Endothelial cell of umbilical vein (primary cell): ENCODE data around the gene ECD. TPM values are rescaled to one million over a fixed set of nuclear protein-coding genes. Genes with fewer than 3 reads are reported as not detected.
A peak's percentile ranks its signal among the peaks of the same experiment; 100 is the strongest.

Source experiments
- BruUV-seq: library from RNA; stranded (reverse); fragments of 400-500 nt; replicated peaks from 2 replicates; lab custom pipeline; 2021; lab: Mats Ljungman, UMichigan
- CTCF ChIA-PET: fragments of 300-600, 350-600 bp; sonication (Branson Sonifier 250); formaldehyde crosslinking; loops from one replicate; lab custom pipeline; 2021; ENCODE audit warnings: antibody characterized with exemption, inconsistent platforms; lab: Charles Lee
- POLR2A ChIA-PET: fragments of 300-600, 350-600 bp; sonication (Branson Sonifier 250); formaldehyde crosslinking; loops from one replicate; lab custom pipeline; 2021; ENCODE audit warnings: antibody characterized with exemption, inconsistent platforms; lab: Charles Lee
- DNase-seq: peaks from one replicate; pipeline ENCODE4 v3.0.0-alpha.2; 2011; ENCODE audit warnings: low read depth, low spot score
- FAIRE-seq: peaks from 2 replicates; lab custom pipeline; 2011; peaks lifted over from hg19 to GRCh38; lab: Jason Lieb, UNC
- H2AFZ ChIP-seq: 2 replicates; pipeline ENCODE4 v1.6.0; 2012; ENCODE audit warnings: low read depth, low read length, control low read depth, inconsistent platforms
- H3K27ac ChIP-seq: 2 replicates; pipeline ENCODE4 v1.5.1; 2011; ENCODE audit warnings: low read depth, mild to moderate bottlenecking, control low read depth, low read length, moderate library complexity; ENCODE audit not compliant: insufficient read depth
- H3K27me3 ChIP-seq, 2 experiments: 2 replicates each; pipeline versions ENCODE4 v1.6.0 to v1.6.1; 2011; ENCODE audit warnings: low read length in 2 of 2, mixed read lengths in 1 of 2; ENCODE audit not compliant: control insufficient read depth in 2 of 2, insufficient read depth in 2 of 2
- H3K36me3 ChIP-seq, 2 experiments: 2 replicates in 1 of 2; 3 replicates in 1 of 2; pipeline ENCODE4 v1.5.1; 2011; ENCODE audit warnings: low read length in 2 of 2, mild to moderate bottlenecking in 1 of 2, moderate library complexity in 1 of 2; ENCODE audit not compliant: control insufficient read depth in 2 of 2, insufficient read depth in 2 of 2; ENCODE audit errors: extremely low read depth in 1 of 2
- H3K4me1 ChIP-seq: 3 replicates; pipeline ENCODE4 v1.5.1; 2011; ENCODE audit warnings: mild to moderate bottlenecking, low read length; ENCODE audit not compliant: control insufficient read depth, insufficient read depth; ENCODE audit errors: extremely low read depth
- H3K4me2 ChIP-seq: 2 replicates; pipeline ENCODE4 v1.6.1; 2011; ENCODE audit warnings: low read length, control low read depth, mixed read lengths; ENCODE audit not compliant: insufficient read depth
- H3K4me3 ChIP-seq, 3 experiments: fragments of 200-600 bp in 1 of 3; sonication (generic), shearing (Covaris generic) in 1 of 3; replicated peaks in 1 of 3; 2 replicates each; pipeline ENCODE4 v1.5.1; 2011 to 2016; ENCODE audit warnings: control low read depth in 3 of 3, low read length in 3 of 3, mild to moderate bottlenecking in 2 of 3, inconsistent platforms in 1 of 3, low read depth in 1 of 3, moderate library complexity in 1 of 3; ENCODE audit not compliant: insufficient read depth in 1 of 3
- H3K79me2 ChIP-seq: 2 replicates; pipeline ENCODE4 v1.6.0; 2012; ENCODE audit warnings: low read length, inconsistent platforms; ENCODE audit not compliant: control insufficient read depth, insufficient read depth
- H3K9ac ChIP-seq: replicated peaks from 2 replicates; pipeline ENCODE3; 2011; ENCODE audit warnings: low read length, control low read depth; ENCODE audit not compliant: insufficient read depth; ENCODE audit errors: extremely low read depth
- H3K9me1 ChIP-seq: replicated peaks from 3 replicates; pipeline ENCODE4 v1.6.0; 2011; ENCODE audit warnings: mild to moderate bottlenecking, low read length; ENCODE audit not compliant: control insufficient read depth, insufficient read depth; ENCODE audit errors: extremely low read depth
- H3K9me3 ChIP-seq: replicated peaks from 2 replicates; pipeline ENCODE4 v1.5.1; 2012; ENCODE audit warnings: low read length, inconsistent platforms; ENCODE audit not compliant: control insufficient read depth, insufficient read depth
- H4K20me1 ChIP-seq: replicated peaks from 2 replicates; pipeline ENCODE3; 2011; ENCODE audit warnings: mild to moderate bottlenecking, low read length; ENCODE audit not compliant: control insufficient read depth, insufficient read depth; ENCODE audit errors: extremely low read depth
- CTCF ChIP-seq, 2 donors: IDR thresholded peaks; 1 replicate in 1 of 2; 2 replicates in 1 of 2; pipeline ENCODE4 v1.5.1; 2011; ENCODE audit warnings: low read length in 2 of 2, mild to moderate bottlenecking in 2 of 2, moderate library complexity in 2 of 2, control low read depth in 1 of 2, inconsistent platforms in 1 of 2, low read depth in 1 of 2; ENCODE audit not compliant: insufficient read depth in 1 of 2; ENCODE audit errors: extremely low read depth in 1 of 2
- EZH2 ChIP-seq: IDR thresholded peaks from 2 replicates; pipeline ENCODE4 v1.6.1; 2012; ENCODE audit warnings: borderline replicate concordance, low read depth, mild to moderate bottlenecking, moderate library complexity, low read length, inconsistent platforms; ENCODE audit not compliant: severe bottlenecking
- FOS ChIP-seq: IDR thresholded peaks from 2 replicates; pipeline ENCODE4 v1.6.1; 2011; ENCODE audit warnings: mild to moderate bottlenecking, low read length, moderate library complexity, borderline replicate concordance; ENCODE audit not compliant: insufficient read depth
- GATA2 ChIP-seq: IDR thresholded peaks from 2 replicates; pipeline ENCODE4 v1.7.0; 2011; ENCODE audit warnings: low read depth, mild to moderate bottlenecking, moderate library complexity, mixed read lengths, low read length; ENCODE audit not compliant: insufficient read length, insufficient read depth
- JUN ChIP-seq: IDR thresholded peaks from 2 replicates; pipeline ENCODE4 v1.6.1; 2011; ENCODE audit warnings: borderline replicate concordance, low read depth; ENCODE audit not compliant: insufficient read length, insufficient read depth
- MAX ChIP-seq: IDR thresholded peaks from 2 replicates; pipeline ENCODE4 v1.6.1; 2011; ENCODE audit not compliant: insufficient read depth, insufficient read length
- MYC ChIP-seq: IDR thresholded peaks from one replicate; pipeline ENCODE4 v1.6.1; 2011; ENCODE audit warnings: mild to moderate bottlenecking, low read depth, low read length
- POLR2A ChIP-seq: IDR thresholded peaks from 2 replicates; pipeline ENCODE4 v1.6.1; 2012; ENCODE audit warnings: low read depth, mild to moderate bottlenecking, control low read depth, low read length
- POLR2AphosphoS5 ChIP-seq: IDR thresholded peaks from 2 replicates; pipeline ENCODE4 v1.6.1; 2012; ENCODE audit warnings: low read depth, mild to moderate bottlenecking, control low read depth, low read length, moderate library complexity; ENCODE audit not compliant: insufficient read depth
- dilution Hi-C: fragments of 300-500 bp; cut with MboI; formaldehyde crosslinking; loops from one replicate; pipeline ENCODE4 v1.15.0; 2019; ENCODE audit warnings: low sequenced_read_pairs; ENCODE audit not compliant: extremely low pct_ligation_motif_present
- intact Hi-C: fragments of 100-400 bp; cut with micrococcal nuclease; formaldehyde crosslinking; loops from one replicate; pipeline ENCODE4 v1.10.0; 2022
- polyA plus RNA-seq, 4 experiments: library from polyadenylated mRNA; depleted of rRNA in 3 of 4; stranded (reverse) in 3 of 4; unstranded in 1 of 4; fragments of >200 nt; gene quantifications; 2 replicates each; pipeline versions ENCODE4 v1.2.1 to v1.2.3, GENCODE V29; 2011 to 2012; ENCODE audit warnings: missing spikeins in 1 of 4
- total RNA-seq: library from RNA; stranded (reverse); gene quantifications from 2 replicates; pipeline ENCODE4 v1.2.3, GENCODE V29; 2021

The ECD gene
- total and polyA plus RNA-seq, 2 donors (not counting 3 experiments of a cell fraction or from before 2014, with no cell fraction given), result 27.2 to 32.3 TPM

GRCh38 chr10:73096041-73096448 lies 71.8 kb downstream of the ECD start:
- intact Hi-C loops, result loop anchor here (1.0 to 5.0 kb wide), 5 partner anchors 23 to 73 kb away; partner anchors contain the start of genes ECD and FAM149B1
- no peak for TF ChIP-seq POLR2AphosphoS5
- no peak for TF ChIP-seq GATA2
- TF ChIP-seq EZH2, result no peak
- no peak for TF ChIP-seq MAX
- no peak for TF ChIP-seq POLR2A
- no peak for TF ChIP-seq FOS
- TF ChIP-seq CTCF (IDR thresholded peaks at IDR 0.05; ENCODE audit: extremely low read depth in 1 of 2, insufficient read depth in 1 of 2, low read depth in 1 of 2, low read length in 2 of 2), result no peak
- TF ChIP-seq MYC, result no peak
- no peak for TF ChIP-seq JUN

More at GRCh38 chr10:73096041-73096448, 71.8 kb downstream of the ECD start:
- Histone ChIP-seq H3K27ac (peak overlapping the region; percentile 73), H4K20me1 (no peaks in the 10 kb centered on the region), H2AFZ (peak overlapping the region; percentile 49), H3K79me2 (peaks cover 31% of the 10 kb centered on the region), H3K9ac (peak overlapping the region; percentile 94), H3K4me3 (peak overlapping the region; percentile 73 to 99 (median 96)), H3K36me3 (no peaks in the 10 kb centered on the region), H3K27me3 (no peaks in the 10 kb centered on the region), H3K4me2 (peak overlapping the region; percentile 99), H3K4me1 (peaks cover 17% of the 10 kb centered on the region), H3K9me1 (no peaks in the 10 kb centered on the region), H3K9me3 (no peaks in the 10 kb centered on the region)
- DNase-seq (peak; percentile 70), FAIRE-seq (no peak)
- CTCF ChIA-PET, result interaction anchor here (0.6 to 4.4 kb wide), 18 partner anchors 8 to 846 kb away, joined by 3 to 27 read pairs (median 5); partner anchors contain the start of gene NUDT13
- no TSS peak for BruUV-seq
- dilution Hi-C loops, result no loop called here
- POLR2A ChIA-PET, result interaction anchor here (0.7 to 2.2 kb wide), 14 partner anchors 10 to 1397 kb away, joined by 3 to 22 read pairs (median 4); partner anchors contain the start of genes ECD, FAM149B1 and NUDT13
